Stomach smooth muscle (tissue), 2 donors: Measurements from ENCODE around the gene MSANTD3.
A peak's percentile ranks its signal among the peaks of the same experiment; 100 is the strongest.
"Not testable (repeated sequence)": the region's sequence is repeated elsewhere in the genome, so short reads cannot be mapped to it uniquely, and the experiment has no call there.

Experiments used
- H3K27ac ChIP-seq: one replicate; pipeline ENCODE4 v1.7.0; 2013; ENCODE audit warnings: mild to moderate bottlenecking, low read length, inconsistent platforms
- H3K27me3 ChIP-seq, 2 donors: one replicate each; pipeline ENCODE4 v1.7.0; 2013; ENCODE audit warnings: low read length in 2 of 2; ENCODE audit not compliant: insufficient read depth in 2 of 2, control insufficient read depth in 1 of 2
- H3K36me3 ChIP-seq, 2 donors: one replicate each; pipeline ENCODE4 v1.7.0; 2013; ENCODE audit warnings: low read length in 2 of 2; ENCODE audit not compliant: control insufficient read depth in 2 of 2, insufficient read depth in 2 of 2
- H3K4me1 ChIP-seq: one replicate; pipeline ENCODE4 v1.7.0; 2013; ENCODE audit warnings: low read length; ENCODE audit not compliant: control insufficient read depth, insufficient read depth
- H3K4me3 ChIP-seq, 2 donors: one replicate each; pipeline ENCODE4 v1.7.0; 2013; ENCODE audit warnings: low read length in 2 of 2
- H3K9ac ChIP-seq, 2 donors: one replicate each; pipeline ENCODE4 v1.7.0; 2013; ENCODE audit warnings: low read length in 2 of 2, mild to moderate bottlenecking in 1 of 2
- H3K9me3 ChIP-seq, 2 donors: one replicate each; pipeline ENCODE4 v1.7.0; 2013; ENCODE audit warnings: low read length in 2 of 2; ENCODE audit not compliant: control insufficient read depth in 2 of 2
- donor health status: healthy.
- donor health status: Pancreatic carcinoma.

Gene MSANTD3

GRCh38 chr9:100426530-100427365, at the start of gene MSANTD3:
TSS of gene MSANTD3 (plus strand) at chr9:100427143. CDS start at chr9:100441939, 14,796 bp downstream.
- Histone ChIP-seq H3K27ac (peak within 1 kb of the TSS; percentile 82), H3K4me3 (peak within 1 kb of the TSS; percentile 69 to 82), H3K36me3 (no peaks in the 10 kb centered on the region), H3K4me1 (peaks cover 17% of the 10 kb centered on the region), H3K9ac (peak within 1 kb of the TSS; percentile 80 to 93), H3K27me3 (peaks cover 0 to under 1% of the 10 kb centered on the region in 2 donors), H3K9me3 (no peaks in the 10 kb centered on the region)

- H3K27ac ChIP-seq, result no peak overlapping the region
- no peaks in the 10 kb centered on the region for H3K36me3 ChIP-seq
- H3K27me3 ChIP-seq, result no peaks in the 10 kb centered on the region
- no peaks in the 10 kb centered on the region for H3K4me1 ChIP-seq
- no peak overlapping the region for H3K9ac ChIP-seq
- H3K4me3 ChIP-seq, result no peak overlapping the region
- H3K9me3 ChIP-seq, result no peaks in the 10 kb centered on the region
These were observed 47.1 kb upstream of the MSANTD3 start for GRCh38 chr9:100379862-100380261.

GRCh38 chr9:100392989-100393388, 34.0 kb upstream of the MSANTD3 start:
- not testable (repeated sequence) for H3K36me3 ChIP-seq, H3K9me3 ChIP-seq, H3K4me3 ChIP-seq, H3K9ac ChIP-seq, H3K27me3 ChIP-seq, H3K27ac ChIP-seq, H3K4me1 ChIP-seq

- H3K9ac ChIP-seq, result no peak overlapping the region
- H3K4me3 ChIP-seq, result no peak overlapping the region
- no peaks in the 10 kb centered on the region for H3K27me3 ChIP-seq
- H3K36me3 ChIP-seq, result no peaks in the 10 kb centered on the region
- no peaks in the 10 kb centered on the region for H3K4me1 ChIP-seq
- no peak overlapping the region for H3K27ac ChIP-seq
- H3K9me3 ChIP-seq, result no peaks in the 10 kb centered on the region
These were observed 32.8 kb upstream of the MSANTD3 start for GRCh38 chr9:100394032-100394695.

- Histone ChIP-seq H3K4me1 (no peaks in the 10 kb centered on the region), H3K9me3 (no peaks in the 10 kb centered on the region), H3K27ac (no peak overlapping the region), H3K27me3 (no peaks in the 10 kb centered on the region), H3K36me3 (no peaks in the 10 kb centered on the region), H3K4me3 (no peak overlapping the region), H3K9ac (no peak overlapping the region)
These were observed 32.1 kb upstream of the MSANTD3 start for GRCh38 chr9:100394816-100395215.

- Histone ChIP-seq H3K27me3 (no peaks in the 10 kb centered on the region), H3K4me1 (no peaks in the 10 kb centered on the region), H3K4me3 (no peak overlapping the region), H3K36me3 (no peaks in the 10 kb centered on the region), H3K9me3 (no peaks in the 10 kb centered on the region), H3K9ac (no peak overlapping the region), H3K27ac (no peak overlapping the region)
These were observed 30.2 kb upstream of the MSANTD3 start for GRCh38 chr9:100396769-100397168.

- Histone ChIP-seq H3K36me3 (no peaks in the 10 kb centered on the region), H3K27ac (no peak overlapping the region), H3K27me3 (no peaks in the 10 kb centered on the region), H3K4me3 (no peak overlapping the region), H3K4me1 (no peaks in the 10 kb centered on the region), H3K9ac (no peak overlapping the region), H3K9me3 (no peaks in the 10 kb centered on the region)
These were observed 29.2 kb upstream of the MSANTD3 start for GRCh38 chr9:100397529-100398266.

GRCh38 chr9:100401042-100401441, 25.9 kb upstream of the MSANTD3 start:
- Histone ChIP-seq H3K9ac (no peak overlapping the region), H3K4me3 (no peak overlapping the region), H3K9me3 (no peaks in the 10 kb centered on the region), H3K4me1 (no peaks in the 10 kb centered on the region), H3K36me3 (no peaks in the 10 kb centered on the region), H3K27ac (no peak overlapping the region), H3K27me3 (no peaks in the 10 kb centered on the region)

GRCh38 chr9:100406962-100407361, 20.0 kb upstream of the MSANTD3 start:
- Histone ChIP-seq H3K27me3 (peaks cover 0 to 4% of the 10 kb centered on the region in 2 donors), H3K9ac (no peak overlapping the region), H3K4me3 (no peak overlapping the region), H3K9me3 (no peaks in the 10 kb centered on the region), H3K27ac (no peak overlapping the region), H3K36me3 (no peaks in the 10 kb centered on the region), H3K4me1 (peaks cover 8% of the 10 kb centered on the region)

- no peak overlapping the region for H3K27ac ChIP-seq
- no peaks in the 10 kb centered on the region for H3K9me3 ChIP-seq
- no peaks in the 10 kb centered on the region for H3K36me3 ChIP-seq
- no peak overlapping the region for H3K4me3 ChIP-seq
- H3K4me1 ChIP-seq, result peaks cover 10% of the 10 kb centered on the region
- H3K27me3 ChIP-seq, result peaks cover 0 to 4% of the 10 kb centered on the region in 2 donors
- H3K9ac ChIP-seq, result no peak overlapping the region
These were observed 18.3 kb upstream of the MSANTD3 start for GRCh38 chr9:100408546-100409175.
